ENCODE results near the gene TJP3. TPM values are rescaled to one million over a fixed set of nuclear protein-coding genes. Genes with fewer than 3 reads are reported as not detected.
"Not testable (repeated sequence)": the region's sequence is repeated elsewhere in the genome, so short reads cannot be mapped to it uniquely, and the experiment has no call there.

Gene TJP3
- total RNA-seq, 4 donors from 2014 or later = 29.7 to 43.7 (median 39.8) TPM

DNA sequence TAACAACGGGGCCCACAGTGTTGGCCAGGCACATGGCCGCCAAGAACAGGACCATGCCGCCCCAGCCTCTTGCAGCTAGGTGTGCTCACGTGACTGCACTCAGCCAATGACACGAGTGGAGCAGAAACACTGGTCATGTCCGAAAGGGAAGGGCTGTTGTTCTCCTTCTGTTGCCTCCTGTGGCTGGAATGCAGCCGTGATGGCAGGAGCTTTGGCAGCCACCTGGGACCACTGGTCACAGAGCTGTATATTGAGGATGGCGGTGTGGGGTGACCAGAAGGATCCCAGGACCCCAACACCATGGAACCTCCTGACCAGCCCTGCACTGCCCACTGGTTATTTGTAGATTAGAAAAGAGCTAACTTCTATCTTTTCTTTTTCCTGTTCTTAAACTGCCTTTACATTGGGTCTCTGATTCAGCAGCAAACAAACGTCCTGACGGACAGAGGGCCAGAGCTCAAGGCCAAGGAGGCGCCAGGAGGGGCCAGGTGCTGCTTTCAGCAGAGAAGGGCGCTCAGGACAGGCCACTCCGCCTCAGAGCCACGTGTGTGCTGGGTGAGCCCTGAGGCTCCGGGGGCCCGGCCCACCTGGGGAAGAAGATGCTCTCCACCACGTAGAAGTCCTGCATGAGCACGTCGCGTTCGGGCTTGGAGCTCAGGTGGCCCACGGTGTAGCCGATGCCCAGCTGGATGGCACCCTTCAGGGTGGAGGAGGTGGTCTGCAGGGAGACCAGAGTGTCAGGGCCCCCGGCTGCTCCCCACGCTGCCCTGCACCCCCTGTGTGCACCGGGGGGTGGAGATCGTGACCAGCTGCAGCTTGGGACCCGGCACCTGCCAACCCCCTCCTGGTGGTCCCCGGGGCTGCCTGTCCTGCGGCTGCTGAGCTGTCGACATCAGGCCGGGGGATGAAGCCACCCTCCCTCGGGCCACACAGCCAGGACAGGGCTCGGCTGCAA lies 46.6 kb upstream of the TJP3 start:
- Histone ChIP-seq H3K9me3 (no peaks in the 10 kb centered on the region), H3K4me3 (replicated peaks in 1 of 3) (no peak overlapping the region), H3K27me3 (no peaks in the 10 kb centered on the region), H3K36me3 (peaks cover 35 to 39% of the 10 kb centered on the region in 2 donors), H3K27ac (no peak overlapping the region), H3K4me1 (peaks cover 0 to 6% of the 10 kb centered on the region in 2 donors)
- WGBS, 2 donors = 95 to 96% methylated on average over 23 to 26 of the region's 34 CpGs
- intact Hi-C loops (cut with DNase I) = loop anchor here (2.0 to 5.0 kb wide), 2 partner anchors 41 to 161 kb away; no protein-coding TSS in a partner anchor
- DNase-seq = no peak
- TF ChIP-seq POLR2A (IDR thresholded peaks at IDR 0.05) = no peak
- TF ChIP-seq, protein P1, sequence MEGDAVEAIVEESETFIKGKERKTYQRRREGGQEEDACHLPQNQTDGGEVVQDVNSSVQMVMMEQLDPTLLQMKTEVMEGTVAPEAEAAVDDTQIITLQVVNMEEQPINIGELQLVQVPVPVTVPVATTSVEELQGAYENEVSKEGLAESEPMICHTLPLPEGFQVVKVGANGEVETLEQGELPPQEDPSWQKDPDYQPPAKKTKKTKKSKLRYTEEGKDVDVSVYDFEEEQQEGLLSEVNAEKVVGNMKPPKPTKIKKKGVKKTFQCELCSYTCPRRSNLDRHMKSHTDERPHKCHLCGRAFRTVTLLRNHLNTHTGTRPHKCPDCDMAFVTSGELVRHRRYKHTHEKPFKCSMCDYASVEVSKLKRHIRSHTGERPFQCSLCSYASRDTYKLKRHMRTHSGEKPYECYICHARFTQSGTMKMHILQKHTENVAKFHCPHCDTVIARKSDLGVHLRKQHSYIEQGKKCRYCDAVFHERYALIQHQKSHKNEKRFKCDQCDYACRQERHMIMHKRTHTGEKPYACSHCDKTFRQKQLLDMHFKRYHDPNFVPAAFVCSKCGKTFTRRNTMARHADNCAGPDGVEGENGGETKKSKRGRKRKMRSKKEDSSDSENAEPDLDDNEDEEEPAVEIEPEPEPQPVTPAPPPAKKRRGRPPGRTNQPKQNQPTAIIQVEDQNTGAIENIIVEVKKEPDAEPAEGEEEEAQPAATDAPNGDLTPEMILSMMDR (IDR thresholded peaks at IDR 0.05) = no peak

DNA sequence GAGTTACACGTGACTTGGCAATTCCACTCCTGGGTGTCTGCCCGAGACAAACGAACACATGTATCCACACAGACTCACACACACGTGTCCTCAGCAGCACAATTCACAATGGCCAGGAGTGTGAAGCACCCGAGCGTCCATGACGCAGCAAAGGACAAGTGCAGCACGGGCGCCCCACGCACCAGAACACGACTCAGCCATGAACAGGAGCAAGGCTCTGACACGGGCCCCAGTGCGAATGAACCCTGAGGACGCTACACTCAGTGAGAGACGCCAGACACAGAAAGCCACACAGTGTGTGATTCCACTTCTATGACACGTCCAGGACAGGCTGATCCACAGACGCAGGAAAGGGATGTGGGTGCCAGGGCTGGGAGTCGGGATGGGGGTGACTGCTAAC lies 44.3 kb upstream of the TJP3 start:
- H3K4me3 ChIP-seq (replicated peaks in 1 of 3) = no peak overlapping the region
- H3K36me3 ChIP-seq = peaks cover 19 to 29% of the 10 kb centered on the region in 2 donors
- no peak overlapping the region for H3K27ac ChIP-seq
- intact Hi-C loops (cut with DNase I) = loop anchor here (2.0 to 5.0 kb wide), 3 partner anchors 37 to 158 kb away; partner anchors contain the start of gene PIP5K1C
- TF ChIP-seq, protein P1 (IDR thresholded peaks at IDR 0.05) = no peak
- TF ChIP-seq POLR2A (IDR thresholded peaks at IDR 0.05) = no peak
- no peaks in the 10 kb centered on the region for H3K9me3 ChIP-seq
- peaks cover 0 to 8% of the 10 kb centered on the region in 2 donors for H3K4me1 ChIP-seq
- no peaks in the 10 kb centered on the region for H3K27me3 ChIP-seq
- no peak for DNase-seq
- 92 to 98% methylated on average over 18 of the region's 18 CpGs for WGBS, 2 donors

DNA sequence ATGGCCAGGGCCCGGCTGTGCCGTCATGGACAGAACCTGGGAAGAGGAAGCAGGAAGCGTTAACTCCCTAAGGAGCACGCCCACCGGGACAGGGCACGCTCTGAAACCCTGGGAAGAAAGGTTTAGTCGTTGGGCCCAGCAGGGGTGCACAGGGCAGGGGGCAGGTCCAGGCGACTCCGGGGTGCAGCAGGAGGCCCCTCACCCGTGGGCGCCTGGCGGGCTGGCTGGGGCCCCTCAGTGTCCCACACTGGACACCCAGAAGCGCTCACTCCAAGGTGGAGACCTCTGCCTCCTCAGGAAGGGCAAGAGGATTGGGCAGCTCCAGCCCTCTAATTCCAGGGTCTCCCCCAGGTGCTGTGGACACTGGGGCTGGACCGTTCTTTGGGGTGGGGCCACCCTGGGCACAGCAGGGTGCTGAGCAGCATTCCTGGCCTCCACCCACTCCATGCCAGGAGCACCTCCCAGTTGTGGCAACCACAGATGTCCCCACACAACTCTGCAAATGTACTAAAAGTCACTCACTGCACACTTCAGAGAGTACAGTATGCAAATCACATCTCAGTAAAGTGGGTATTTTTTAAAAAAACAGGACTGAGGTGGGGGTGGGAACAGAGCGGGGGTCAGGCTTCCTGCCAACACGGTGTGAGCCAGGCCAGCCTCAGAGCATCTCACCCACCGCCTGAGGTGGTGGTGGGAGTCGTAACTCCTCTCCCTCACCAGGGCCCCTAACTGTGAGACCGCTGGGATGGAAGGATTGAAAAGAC lies 43.1 kb upstream of the TJP3 start:
- H3K36me3 ChIP-seq = peaks cover 19 to 22% of the 10 kb centered on the region in 2 donors
- no peak overlapping the region for H3K27ac ChIP-seq
- intact Hi-C loops (cut with DNase I) = loop anchor here (2.0 to 5.0 kb wide), 2 partner anchors 36 to 157 kb away; partner anchors contain the start of gene PIP5K1C
- H3K4me1 ChIP-seq = peaks cover 0 to 19% of the 10 kb centered on the region in 2 donors
- no peak overlapping the region for H3K4me3 ChIP-seq (replicated peaks in 1 of 3)
- no peak for DNase-seq
- no peak for TF ChIP-seq POLR2A (IDR thresholded peaks at IDR 0.05)
- TF ChIP-seq, protein P1 (IDR thresholded peaks at IDR 0.05) = no peak
- H3K27me3 ChIP-seq = no peaks in the 10 kb centered on the region
- WGBS, 2 donors = 83 to 84% methylated on average over 8 to 17 of the region's 19 CpGs
- no peaks in the 10 kb centered on the region for H3K9me3 ChIP-seq

DNA sequence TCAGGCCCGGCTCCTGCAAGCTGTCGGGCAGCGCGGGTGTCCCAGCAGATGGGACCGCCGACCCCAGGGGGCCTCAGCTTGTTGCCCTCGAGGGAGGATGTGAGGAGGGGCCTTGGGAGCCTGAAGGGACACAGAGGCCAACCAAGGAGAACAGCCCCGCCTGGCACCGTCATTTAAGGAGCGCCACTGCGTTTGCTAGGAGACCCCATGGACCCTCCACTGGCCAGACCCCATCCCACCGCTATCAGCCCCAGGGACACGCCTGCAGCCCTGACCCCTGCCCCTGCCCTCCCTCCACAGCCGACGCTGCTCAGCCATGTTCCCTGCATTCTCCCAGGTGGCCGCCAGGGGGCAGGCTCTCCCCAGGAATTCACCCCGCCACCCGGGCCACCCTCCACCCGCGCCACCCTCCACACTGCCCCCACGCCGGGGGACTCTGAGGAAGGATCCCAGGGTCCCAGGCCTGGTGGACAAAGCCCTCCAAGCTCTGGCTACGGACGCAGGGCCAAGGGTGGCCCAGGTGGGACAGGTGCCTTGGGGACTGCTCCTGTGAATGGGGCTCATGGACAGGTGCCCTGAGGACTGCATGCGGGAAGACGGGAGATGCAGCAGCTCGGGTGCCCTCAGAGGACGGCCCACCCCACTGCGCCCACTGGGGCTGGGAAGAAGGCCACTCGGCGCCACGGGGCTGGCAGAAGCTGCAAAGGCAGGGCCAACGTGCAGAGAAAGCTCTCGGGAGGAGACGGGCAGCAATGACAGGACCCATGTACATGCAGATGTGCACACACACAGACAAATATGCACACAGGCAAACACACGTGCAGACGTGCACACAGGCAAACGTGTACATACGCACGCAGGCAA lies 42.3 kb upstream of the TJP3 start:
- Histone ChIP-seq H3K27ac (no peak overlapping the region), H3K4me1 (peaks cover 0 to 25% of the 10 kb centered on the region in 2 donors), H3K9me3 (no peaks in the 10 kb centered on the region), H3K4me3 (replicated peaks in 1 of 3) (no peak overlapping the region), H3K36me3 (peaks cover 16 to 19% of the 10 kb centered on the region in 2 donors), H3K27me3 (no peaks in the 10 kb centered on the region)
- peak; percentile 51 to 57 for DNase-seq
- TF ChIP-seq POLR2A (IDR thresholded peaks at IDR 0.05) = no peak
- TF ChIP-seq, protein P1 (IDR thresholded peaks at IDR 0.05) = peak; percentile 85 to 96 (median 88)
- 64 to 68% methylated on average over 15 to 22 of the region's 40 CpGs for WGBS, 2 donors
- intact Hi-C loops (cut with DNase I) = loop anchor here (2.0 kb wide), 1 partner anchor 35 kb away; the partner anchor contains the start of gene PIP5K1C

DNA sequence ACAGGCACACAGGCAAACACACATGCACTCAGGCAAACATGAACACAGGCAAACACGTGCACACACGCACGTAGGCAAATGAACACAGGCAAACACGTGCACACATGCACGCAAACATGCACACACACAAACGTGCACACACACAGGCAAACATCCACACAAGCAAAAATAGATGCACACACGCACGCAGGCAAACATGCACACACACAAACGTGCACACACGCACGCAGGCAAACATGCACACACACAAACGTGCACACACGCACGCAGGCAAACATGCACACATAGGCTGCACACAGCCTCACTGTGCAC lies 41.7 kb upstream of the TJP3 start:
- H3K27me3 ChIP-seq; intact Hi-C loops (cut with DNase I); H3K27ac ChIP-seq; DNase-seq; H3K4me3 ChIP-seq (replicated peaks in 1 of 3); H3K9me3 ChIP-seq: not testable (repeated sequence)
- H3K4me1 ChIP-seq = peaks cover 4 to 31% of the 10 kb centered on the region in 2 donors
- WGBS, 2 donors = 92 to 94% methylated on average over 14 of the region's 14 CpGs
- peaks cover 16 to 19% of the 10 kb centered on the region in 2 donors for H3K36me3 ChIP-seq
